Stimulated activated CD8-positive, alpha-beta memory T cell treated with anti-CD3 and anti-CD28 coated beads, Interleukin-15, amount 100 ng/mL, for 4 hours (primary cell): ENCODE data around the gene U2AF2.

Experiments
- DNase-seq, 2 donors: peaks; one replicate each; pipeline ENCODE4 v3.0.0-alpha.2; 2020; ENCODE audit warnings: low read depth in 2 of 2

The U2AF2 gene

GRCh38 chr19:55656988-55657747 lies 2.3 kb downstream of the U2AF2 start:
- DNase-seq: no peak

- DNase-seq: no peak
Measured at GRCh38 chr19:55658846-55659459, 4.1 kb downstream of the U2AF2 start.

DNA sequence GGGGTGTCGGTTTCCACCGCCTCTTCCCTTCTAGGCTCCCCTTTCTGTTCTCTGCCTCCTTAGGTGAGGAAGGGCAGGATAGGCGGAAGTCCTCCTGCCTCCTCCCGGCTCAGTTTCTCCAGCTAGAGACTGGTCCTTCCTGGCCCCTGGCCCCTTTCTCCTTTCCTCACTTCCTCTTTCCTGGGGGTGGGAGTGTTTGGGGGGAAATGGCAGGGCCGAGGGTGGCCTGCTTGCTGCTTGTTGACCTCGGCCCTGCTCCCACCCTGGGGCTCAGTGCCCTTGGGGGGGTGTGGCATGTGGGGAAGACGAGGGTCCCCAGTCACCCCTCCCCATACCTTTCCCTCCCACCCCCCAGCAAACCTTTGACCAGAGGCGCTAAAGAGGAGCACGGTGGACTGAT lies 5.0 kb downstream of the U2AF2 start:
- no peak for DNase-seq

DNA sequence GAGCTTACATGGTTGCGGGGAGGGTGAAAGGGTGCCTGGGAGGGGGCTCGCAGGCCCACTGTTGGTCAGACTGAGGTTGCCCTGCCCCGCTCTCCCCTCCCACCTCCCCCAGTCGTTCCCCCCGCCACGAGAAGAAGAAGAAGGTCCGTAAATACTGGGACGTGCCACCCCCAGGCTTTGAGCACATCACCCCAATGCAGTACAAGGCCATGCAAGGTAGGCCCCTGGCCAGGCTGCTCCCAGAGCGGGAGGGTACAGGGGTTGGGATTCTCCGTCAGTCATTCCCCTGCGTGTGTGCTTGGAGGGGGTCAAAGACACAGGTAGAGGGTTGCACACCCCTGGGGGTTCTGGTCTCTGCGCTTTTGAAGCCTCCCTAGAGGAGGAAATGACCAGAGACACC lies 5.6 kb downstream of the U2AF2 start:
- DNase-seq: no peak

DNA sequence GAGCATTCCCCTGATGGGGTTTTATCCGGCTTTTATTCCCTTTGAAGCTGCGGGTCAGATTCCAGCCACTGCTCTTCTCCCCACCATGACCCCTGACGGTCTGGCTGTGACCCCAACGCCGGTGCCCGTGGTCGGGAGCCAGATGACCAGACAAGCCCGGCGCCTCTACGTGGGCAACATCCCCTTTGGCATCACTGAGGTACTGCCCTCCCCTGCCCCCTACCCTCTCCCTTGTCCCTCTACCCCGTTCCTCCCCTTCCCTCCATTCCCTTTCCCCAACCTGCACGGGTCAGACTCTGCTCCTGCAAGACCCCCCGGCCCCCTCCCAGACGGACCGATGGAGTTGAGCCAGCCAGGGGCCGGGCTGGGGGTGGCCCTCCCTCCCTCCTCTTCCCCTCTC lies 6.2 kb downstream of the U2AF2 start:
- no peak for DNase-seq

- no peak for DNase-seq
Measured at GRCh38 chr19:55661826-55662225, 7.0 kb downstream of the U2AF2 start.

DNA sequence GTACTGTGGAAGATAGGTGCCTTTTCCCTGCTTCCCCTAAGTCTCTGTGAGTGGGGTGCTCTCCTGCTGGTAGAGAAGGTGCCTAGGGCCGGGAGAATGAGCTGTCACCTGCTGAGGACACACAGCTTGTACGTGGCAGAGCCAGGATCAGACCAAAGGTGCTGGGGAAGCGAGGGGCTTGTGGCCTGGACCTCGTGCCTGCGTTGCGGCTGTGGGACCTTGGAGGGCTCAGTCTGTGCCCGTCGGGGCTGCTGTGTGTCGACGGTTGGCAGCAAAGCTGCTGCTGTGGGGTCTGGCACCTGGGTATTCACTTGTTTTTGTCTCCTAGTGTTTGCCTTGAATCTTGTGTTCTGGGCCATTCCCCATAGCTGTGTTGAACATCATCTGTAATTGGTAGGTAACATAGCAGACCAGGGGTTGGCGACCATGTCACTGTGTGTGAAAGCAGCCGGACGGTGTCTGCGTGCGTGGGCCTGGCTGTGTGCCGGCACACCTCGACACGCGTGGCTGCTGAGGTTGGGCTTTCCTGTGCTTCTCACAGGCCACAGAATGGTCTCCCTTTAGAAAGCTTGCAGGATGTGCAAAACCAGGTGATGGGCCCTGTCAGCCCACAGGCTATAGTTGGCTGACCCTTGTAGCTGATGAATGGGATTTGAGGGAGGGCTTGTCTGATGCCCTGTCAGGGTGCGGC lies 9.2 kb downstream of the U2AF2 start:
- no peak for DNase-seq

DNA sequence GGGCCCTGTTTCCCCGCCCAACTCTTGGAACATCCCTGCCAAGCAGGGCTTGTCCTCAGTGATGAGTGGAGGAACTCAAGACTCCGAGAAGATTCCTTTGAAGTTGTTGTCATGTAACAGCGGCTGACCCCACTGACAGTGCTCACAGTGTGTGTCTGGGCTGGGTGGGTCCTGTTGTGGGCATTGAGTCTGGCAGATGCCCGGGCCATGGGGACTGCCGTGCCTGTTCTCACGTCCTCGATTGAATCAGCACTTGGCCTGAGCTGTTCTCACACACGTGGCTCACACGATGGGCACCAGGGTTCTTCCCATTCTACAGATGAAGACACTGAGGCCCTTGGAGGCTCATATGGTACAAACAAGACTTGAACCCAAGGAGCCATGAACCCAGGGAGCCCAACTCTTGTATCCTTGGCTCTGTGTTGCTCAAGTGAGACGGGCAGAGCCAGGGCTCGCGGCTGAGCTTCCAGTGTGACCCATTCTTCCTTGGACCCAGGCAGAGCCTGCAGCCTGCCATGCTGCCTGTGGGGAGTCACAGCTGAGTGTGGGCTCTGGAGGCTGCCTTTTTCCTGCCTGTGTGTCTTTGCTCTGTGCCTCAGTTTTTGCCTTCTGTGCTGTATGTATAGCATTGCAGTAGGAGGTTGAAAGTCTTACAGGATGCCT lies 11.6 kb downstream of the U2AF2 start:
- no peak for DNase-seq

DNA sequence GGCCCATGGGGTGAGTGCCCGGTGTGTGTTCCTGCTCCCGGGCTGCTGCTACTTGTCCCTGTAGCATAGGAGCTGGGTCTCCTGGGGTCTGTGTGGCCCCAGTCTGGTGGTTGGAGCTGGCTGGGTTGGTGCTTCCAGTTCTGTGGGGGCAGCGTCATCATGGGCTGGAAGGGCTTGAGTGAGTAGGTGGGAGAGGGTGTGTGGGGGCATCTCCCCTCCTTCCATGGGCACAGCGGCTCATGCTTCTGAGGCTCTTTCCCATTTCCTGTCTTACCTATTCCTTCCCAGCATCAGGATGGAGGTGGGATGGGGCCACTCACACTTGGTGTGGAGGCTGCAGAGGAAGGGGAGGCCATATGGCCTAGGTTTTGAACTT lies 12.2 kb downstream of the U2AF2 start:
- DNase-seq: no peak

DNA sequence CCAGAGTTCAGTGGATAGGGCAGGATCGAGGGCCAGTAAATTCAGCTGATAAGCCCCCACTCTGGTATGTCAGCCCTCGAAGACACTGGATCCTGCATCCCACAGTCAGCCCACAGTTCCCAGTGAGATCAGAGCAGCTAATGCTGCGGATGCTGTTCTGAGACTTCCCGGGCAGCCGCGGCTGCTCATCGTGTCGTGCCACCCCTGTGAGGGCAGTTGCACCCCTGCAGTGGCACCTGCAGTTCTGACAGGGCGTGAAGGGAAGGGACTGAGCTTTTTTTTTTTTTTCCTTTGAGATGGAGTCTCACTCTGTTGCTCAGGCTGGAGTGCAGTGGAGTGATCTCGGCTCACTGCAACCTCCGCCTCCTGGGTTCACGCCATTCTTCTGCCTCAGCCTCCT lies 12.7 kb downstream of the U2AF2 start:
- no peak for DNase-seq

GRCh38 chr19:55667958-55668357 lies 13.1 kb downstream of the U2AF2 start:
- no peak for DNase-seq

- no peak for DNase-seq
Measured at GRCh38 chr19:55668603-55669348, 13.9 kb downstream of the U2AF2 start.

DNA sequence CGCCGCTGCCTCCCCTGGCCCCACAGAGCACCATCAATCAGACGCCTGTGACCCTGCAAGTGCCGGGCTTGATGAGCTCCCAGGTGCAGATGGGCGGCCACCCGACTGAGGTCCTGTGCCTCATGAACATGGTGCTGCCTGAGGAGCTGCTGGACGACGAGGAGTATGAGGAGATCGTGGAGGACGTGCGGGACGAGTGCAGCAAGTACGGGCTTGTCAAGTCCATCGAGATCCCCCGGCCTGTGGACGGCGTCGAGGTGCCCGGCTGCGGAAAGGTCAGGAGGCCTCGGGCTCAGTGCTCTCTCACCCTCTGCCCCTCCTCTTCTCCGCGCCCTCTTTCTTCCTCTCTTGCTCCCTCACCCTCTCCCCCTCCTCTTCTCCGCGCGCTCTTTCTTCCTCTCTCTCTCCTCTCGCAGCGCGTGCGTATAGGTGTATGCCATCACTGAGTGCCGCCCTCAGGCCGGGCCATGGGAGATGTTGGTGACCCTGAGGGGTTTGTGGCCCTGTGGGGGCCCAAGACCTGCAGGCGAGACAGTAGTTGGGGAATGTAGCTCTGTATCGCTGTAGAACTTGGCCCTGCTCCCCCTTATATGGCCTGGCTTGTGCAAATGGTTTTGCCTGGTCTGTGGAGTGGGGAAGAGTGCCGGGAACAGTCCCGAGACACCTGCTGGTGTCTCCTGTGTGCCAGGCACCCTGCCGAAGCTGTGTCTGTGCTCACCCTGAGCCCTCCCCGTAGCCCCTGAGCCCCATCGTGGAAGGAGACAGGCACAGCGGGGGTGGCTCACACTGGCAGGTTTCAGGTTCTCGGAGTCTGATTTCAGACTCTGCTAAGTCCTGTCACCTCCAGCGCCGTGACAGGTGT lies 14.8 kb downstream of the U2AF2 start:
- DNase-seq: no peak

DNA sequence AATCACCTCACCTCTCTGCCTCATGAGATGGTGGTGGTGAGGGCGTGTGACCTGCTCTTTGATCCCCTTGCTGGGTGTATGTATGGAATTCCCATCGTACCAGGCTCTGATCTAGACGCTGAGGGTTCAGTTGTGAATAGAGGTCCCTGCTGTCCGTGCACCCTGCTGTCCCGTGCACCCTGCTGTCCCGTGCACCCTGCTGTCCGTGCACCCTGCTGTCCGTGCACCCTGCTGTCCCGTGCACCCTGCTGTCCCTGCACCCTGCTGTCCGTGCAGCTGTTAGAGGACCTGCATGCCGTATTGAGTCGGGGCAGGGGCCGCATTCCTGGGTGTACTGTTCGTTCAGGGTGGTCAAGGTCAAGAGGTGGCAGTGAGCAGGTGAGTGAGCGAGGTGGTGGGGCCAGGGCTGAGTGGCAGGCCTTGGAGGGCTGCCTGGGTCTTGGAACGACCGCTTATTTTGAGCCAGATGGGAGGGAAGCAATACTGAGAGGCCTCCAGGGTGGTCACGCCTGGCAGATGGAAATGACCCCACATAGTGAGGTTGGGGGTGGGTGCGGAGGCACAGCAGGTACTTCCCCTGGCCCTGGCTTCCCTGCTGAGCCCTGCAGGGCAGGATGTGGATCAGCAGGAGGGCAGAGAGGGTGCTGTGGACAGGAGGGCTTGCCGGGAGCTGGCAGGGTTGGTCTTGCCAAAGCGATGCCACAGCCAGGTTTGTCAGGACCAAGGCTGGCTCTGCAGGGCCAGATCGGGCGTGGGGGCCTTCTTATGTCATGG lies 15.6 kb downstream of the U2AF2 start:
- DNase-seq: no peak

GRCh38 chr19:55671054-55671378 lies 16.2 kb downstream of the U2AF2 start:
- DNase-seq: no peak

DNA sequence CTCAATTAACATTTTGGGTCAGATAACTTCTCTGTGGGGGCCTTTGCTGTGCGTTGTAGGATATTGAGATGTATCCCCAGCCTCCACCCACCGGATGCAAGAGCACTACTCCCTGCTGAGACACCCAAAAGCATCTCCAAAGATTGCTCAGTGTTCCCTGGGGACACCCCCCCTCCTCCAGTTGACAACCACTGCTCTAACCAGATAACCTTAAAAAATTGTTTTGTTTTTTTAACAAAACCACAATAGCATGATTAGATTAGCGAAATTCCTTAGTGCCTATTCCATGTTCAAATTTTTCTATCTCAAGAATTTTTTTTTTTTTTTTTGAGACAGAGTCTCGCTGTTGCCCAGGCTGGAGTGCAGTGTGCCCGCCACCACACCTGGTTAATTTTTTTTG lies 17.6 kb downstream of the U2AF2 start:
- DNase-seq: no peak

GRCh38 chr19:55673465-55673864 lies 18.6 kb downstream of the U2AF2 start:
- DNase-seq: no peak

- no peak for DNase-seq
Measured at GRCh38 chr19:55673889-55674288, 19.1 kb downstream of the U2AF2 start.

DNA sequence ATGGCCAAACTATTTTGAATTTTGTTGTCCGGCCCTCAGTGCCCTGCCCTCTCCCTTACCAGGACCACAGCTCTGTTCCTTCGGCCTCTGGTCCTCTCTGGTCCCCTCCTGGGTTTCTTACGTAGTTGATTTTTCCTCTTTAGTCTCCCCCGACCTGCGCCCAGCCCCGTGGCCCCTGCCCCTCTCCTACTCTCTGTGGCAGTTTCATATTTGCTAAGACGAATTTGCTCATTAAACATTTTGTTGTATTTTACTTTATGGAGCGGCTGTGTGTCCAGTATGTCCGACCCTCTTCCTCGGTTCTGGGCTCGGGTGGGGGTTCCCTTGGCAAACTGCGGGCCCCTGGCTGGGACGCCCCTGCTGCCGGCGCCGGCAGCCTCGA lies 19.6 kb downstream of the U2AF2 start:
- DNase-seq: no peak
